ENCODE results near the gene LMF1.
"Not testable (repeated sequence)": the region's sequence is repeated elsewhere in the genome, so short reads cannot be mapped to it uniquely, and the experiment has no call there.

Gene LMF1

GRCh38 chr16:820748-821147 lies 150.0 kb downstream of the LMF1 start:
- no peak for DNase-seq

- not testable (repeated sequence) for DNase-seq
These were observed 150.8 kb downstream of the LMF1 start for GRCh38 chr16:820044-820408.

- no peak for DNase-seq
These were observed 151.3 kb downstream of the LMF1 start for GRCh38 chr16:819336-820043.

- DNase-seq, result no peak
These were observed 152.2 kb downstream of the LMF1 start for GRCh38 chr16:818592-818991.

GRCh38 chr16:818132-818531 lies 152.7 kb downstream of the LMF1 start:
- DNase-seq, result no peak

GRCh38 chr16:817001-817906 lies 153.5 kb downstream of the LMF1 start:
- DNase-seq, result no peak

GRCh38 chr16:815861-816260 lies 154.9 kb downstream of the LMF1 start:
- DNase-seq, result no peak

- peak; percentile 35 for DNase-seq
These were observed 155.8 kb downstream of the LMF1 start for GRCh38 chr16:814974-815373.

- DNase-seq, result no peak
These were observed 156.8 kb downstream of the LMF1 start for GRCh38 chr16:813916-814412.

GRCh38 chr16:813204-813915 lies 157.4 kb downstream of the LMF1 start:
- no peak for DNase-seq

GRCh38 chr16:808085-808386 lies 162.7 kb downstream of the LMF1 start:
- no peak for DNase-seq

- DNase-seq, result peak; percentile 77
These were observed 163.3 kb downstream of the LMF1 start for GRCh38 chr16:807347-808084.

GRCh38 chr16:805474-805873 lies 165.3 kb downstream of the LMF1 start:
- no peak for DNase-seq

- no peak for DNase-seq
These were observed 166.4 kb downstream of the LMF1 start for GRCh38 chr16:804193-805048.

GRCh38 chr16:803754-804080 lies 167.1 kb downstream of the LMF1 start:
- no peak for DNase-seq
